K562 treated with DMSO at 1 percent for 24 hours (cell line): ENCODE results near the gene NOG. TPM values are rescaled to one million over a fixed set of nuclear protein-coding genes. Genes with fewer than 3 reads are reported as not detected.

Experiments used
- total RNA-seq: library from RNA; unstranded; fragments of 300-600 nt; gene quantifications from 2 replicates; pipeline ENCODE4 v1.2.3, GENCODE V29; 2022; ENCODE audit warnings: low read depth; ENCODE audit not compliant: insufficient read depth

The NOG gene
- total RNA-seq = not detected in 2 replicates

GRCh38 chr17:56593646-56594319, at the start of gene NOG:
Gene NOG, plus strand, starts transcription at chr17:56593699. Its CDS starts 525 bp downstream, at chr17:56594224.

Other genes with a start within 250 kb of the NOG start
- 0.53 and 0.73 TPM in 2 replicates for gene C17orf67, start 240.2 kb downstream of the NOG start, total RNA-seq
- gene DGKE, start 240.5 kb downstream of the NOG start, total RNA-seq = 2.1 and 3.2 TPM in 2 replicates